Measurements from ENCODE around the gene UBE2E2.

UBE2E2 gene

GRCh38 chr3:23276913-23277658, 74.0 kb downstream of the UBE2E2 start:
- TF ChIP-seq ZFP30 (CRISPR knock-in tag; IDR thresholded peaks at IDR 0.05) (no peak), ISL1 (CRISPR knock-in tag; IDR thresholded peaks at IDR 0.05) (no peak), OSR1 (CRISPR knock-in tag; IDR thresholded peaks at IDR 0.05) (no peak), ZC3H10 (CRISPR knock-in tag; IDR thresholded peaks at IDR 0.05) (no peak), TCF4 (CRISPR knock-in tag; IDR thresholded peaks at IDR 0.05; ENCODE audit: borderline replicate concordance) (peak; percentile 45; the same call in 1 of the 2 replicates)
- no peak for ATAC-seq

DNA sequence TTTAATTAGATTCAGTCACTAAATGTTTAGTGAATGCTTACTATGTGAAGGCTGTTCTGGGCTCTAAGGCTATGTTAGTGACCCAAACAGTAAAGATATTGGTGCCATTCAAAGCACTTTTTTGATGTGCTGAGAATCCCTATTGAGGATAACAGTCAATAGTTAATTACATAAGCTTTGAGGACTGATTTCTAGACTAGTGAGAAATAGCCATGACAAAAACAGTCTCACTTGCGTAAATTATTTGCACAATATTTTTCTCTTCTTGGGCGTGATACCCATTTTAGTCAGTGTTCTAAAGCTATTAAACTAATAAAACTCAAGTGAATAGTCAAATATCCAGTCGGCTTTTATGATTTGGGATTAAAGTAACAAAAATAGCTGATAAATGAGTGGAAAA, 74.6 kb downstream of the UBE2E2 start:
- TF ChIP-seq ZNF8 (CRISPR knock-in tag; IDR thresholded peaks at IDR 0.05): no peak
- ATAC-seq: no peak

DNA sequence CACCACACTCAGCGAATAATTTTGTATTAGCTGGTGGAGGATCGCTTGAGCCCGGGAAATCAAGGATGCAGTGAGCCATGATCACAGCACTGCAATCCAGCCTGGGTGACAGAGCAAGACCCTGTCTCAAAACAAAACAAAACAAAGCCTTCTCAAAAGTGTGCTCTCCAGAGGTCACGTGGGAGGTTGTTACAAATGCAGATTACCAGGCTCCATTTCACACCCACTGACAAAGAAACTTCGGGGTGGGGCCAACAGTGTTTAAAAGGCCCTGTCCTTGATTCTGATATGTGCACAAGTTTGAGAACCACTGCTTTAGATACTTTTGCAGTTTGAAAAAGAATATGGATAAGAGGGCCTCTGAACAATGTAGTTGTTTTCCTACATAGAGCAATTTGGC, 80.5 kb downstream of the UBE2E2 start:
- TF ChIP-seq ZNF565 (CRISPR knock-in tag; conservative IDR thresholded peaks at IDR 0.05; ENCODE audit: low read depth): no peak
- no peak for TF ChIP-seq ESRRG (CRISPR knock-in tag; IDR thresholded peaks at IDR 0.05)
- TF ChIP-seq, protein P1, sequence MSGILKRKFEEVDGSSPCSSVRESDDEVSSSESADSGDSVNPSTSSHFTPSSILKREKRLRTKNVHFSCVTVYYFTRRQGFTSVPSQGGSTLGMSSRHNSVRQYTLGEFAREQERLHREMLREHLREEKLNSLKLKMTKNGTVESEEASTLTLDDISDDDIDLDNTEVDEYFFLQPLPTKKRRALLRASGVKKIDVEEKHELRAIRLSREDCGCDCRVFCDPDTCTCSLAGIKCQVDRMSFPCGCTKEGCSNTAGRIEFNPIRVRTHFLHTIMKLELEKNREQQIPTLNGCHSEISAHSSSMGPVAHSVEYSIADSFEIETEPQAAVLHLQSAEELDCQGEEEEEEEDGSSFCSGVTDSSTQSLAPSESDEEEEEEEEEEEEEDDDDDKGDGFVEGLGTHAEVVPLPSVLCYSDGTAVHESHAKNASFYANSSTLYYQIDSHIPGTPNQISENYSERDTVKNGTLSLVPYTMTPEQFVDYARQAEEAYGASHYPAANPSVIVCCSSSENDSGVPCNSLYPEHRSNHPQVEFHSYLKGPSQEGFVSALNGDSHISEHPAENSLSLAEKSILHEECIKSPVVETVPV (CRISPR knock-in tag; IDR thresholded peaks at IDR 0.05): no peak
- no peak for TF ChIP-seq ZNF70 (CRISPR knock-in tag; IDR thresholded peaks at IDR 0.05)
- no peak for TF ChIP-seq RARB (CRISPR knock-in tag; IDR thresholded peaks at IDR 0.05)
- TF ChIP-seq, protein P2, sequence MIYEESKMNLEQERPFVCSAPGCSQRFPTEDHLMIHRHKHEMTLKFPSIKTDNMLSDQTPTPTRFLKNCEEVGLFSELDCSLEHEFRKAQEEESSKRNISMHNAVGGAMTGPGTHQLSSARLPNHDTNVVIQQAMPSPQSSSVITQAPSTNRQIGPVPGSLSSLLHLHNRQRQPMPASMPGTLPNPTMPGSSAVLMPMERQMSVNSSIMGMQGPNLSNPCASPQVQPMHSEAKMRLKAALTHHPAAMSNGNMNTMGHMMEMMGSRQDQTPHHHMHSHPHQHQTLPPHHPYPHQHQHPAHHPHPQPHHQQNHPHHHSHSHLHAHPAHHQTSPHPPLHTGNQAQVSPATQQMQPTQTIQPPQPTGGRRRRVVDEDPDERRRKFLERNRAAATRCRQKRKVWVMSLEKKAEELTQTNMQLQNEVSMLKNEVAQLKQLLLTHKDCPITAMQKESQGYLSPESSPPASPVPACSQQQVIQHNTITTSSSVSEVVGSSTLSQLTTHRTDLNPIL (CRISPR knock-in tag; IDR thresholded peaks at IDR 0.05; ENCODE audit: low read depth): no peak
- TF ChIP-seq TCF4 (CRISPR knock-in tag; IDR thresholded peaks at IDR 0.05; ENCODE audit: borderline replicate concordance): no peak
- TF ChIP-seq ZFP30 (CRISPR knock-in tag; IDR thresholded peaks at IDR 0.05): no peak
- ATAC-seq: no peak

DNA sequence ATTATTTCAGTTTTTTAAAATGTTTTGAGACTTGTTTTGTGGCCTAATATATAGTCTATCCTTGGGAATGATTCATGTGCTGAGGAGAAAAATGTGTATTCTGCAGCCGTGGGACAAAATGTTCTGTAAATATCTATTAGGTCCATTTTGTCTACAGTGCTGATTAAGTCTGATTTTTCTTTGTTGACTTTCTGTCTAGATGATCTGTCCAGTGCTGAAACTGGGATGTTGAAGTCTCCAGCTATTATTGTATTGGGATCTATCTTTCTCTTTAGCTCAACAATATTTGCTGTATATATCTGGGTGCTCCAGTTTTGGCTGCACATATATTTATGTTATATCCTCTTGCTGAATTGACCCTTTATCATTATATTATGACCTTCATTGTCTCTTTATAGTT, 85.2 kb downstream of the UBE2E2 start:
- no peak for ATAC-seq
- TF ChIP-seq, protein P3, sequence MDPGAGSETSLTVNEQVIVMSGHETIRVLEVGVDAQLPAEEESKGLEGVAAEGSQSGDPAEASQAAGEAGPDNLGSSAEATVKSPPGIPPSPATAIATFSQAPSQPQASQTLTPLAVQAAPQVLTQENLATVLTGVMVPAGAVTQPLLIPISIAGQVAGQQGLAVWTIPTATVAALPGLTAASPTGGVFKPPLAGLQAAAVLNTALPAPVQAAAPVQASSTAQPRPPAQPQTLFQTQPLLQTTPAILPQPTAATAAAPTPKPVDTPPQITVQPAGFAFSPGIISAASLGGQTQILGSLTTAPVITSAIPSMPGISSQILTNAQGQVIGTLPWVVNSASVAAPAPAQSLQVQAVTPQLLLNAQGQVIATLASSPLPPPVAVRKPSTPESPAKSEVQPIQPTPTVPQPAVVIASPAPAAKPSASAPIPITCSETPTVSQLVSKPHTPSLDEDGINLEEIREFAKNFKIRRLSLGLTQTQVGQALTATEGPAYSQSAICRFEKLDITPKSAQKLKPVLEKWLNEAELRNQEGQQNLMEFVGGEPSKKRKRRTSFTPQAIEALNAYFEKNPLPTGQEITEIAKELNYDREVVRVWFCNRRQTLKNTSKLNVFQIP (CRISPR knock-in tag; IDR thresholded peaks at IDR 0.05; ENCODE audit: borderline replicate concordance, low read depth): no peak
- TF ChIP-seq RARB (CRISPR knock-in tag; IDR thresholded peaks at IDR 0.05): no peak
- TF ChIP-seq, protein P1 (CRISPR knock-in tag; IDR thresholded peaks at IDR 0.05): no peak
- no peak for TF ChIP-seq TOX (CRISPR knock-in tag; IDR thresholded peaks at IDR 0.05; ENCODE audit: borderline replicate concordance)
- no peak for TF ChIP-seq ZFP3 (CRISPR knock-in tag; IDR thresholded peaks at IDR 0.05)
- no peak for TF ChIP-seq CSDC2 (CRISPR knock-in tag; IDR thresholded peaks at IDR 0.05)
- no peak for TF ChIP-seq SNAI2 (CRISPR knock-in tag; IDR thresholded peaks at IDR 0.05)
- TF ChIP-seq TCF4 (CRISPR knock-in tag; IDR thresholded peaks at IDR 0.05; ENCODE audit: borderline replicate concordance): no peak
- TF ChIP-seq ARNTL (CRISPR knock-in tag; IDR thresholded peaks at IDR 0.05; ENCODE audit: borderline replicate concordance, low read depth): no peak

DNA sequence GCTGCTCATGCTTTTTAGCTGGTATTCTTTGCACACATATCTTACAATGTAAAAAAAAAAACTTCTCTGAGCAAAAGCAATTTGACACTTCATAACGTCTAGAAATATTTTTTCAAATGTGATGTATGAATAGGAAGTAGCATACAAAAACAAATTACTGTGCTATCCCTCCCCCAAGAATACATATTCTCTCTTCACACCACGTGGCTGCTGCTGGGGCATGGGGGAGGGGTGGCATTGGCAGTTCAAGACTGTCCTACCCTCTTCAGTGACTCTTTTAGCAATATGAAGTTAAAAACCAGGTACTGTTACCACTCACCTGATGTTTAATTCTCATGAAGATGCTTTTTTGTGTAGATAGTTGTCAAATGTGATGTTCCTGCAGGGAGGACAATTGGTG, 85.6 kb downstream of the UBE2E2 start:
- TF ChIP-seq BACH2 (CRISPR knock-in tag; IDR thresholded peaks at IDR 0.05; ENCODE audit: borderline replicate concordance): no peak
- TF ChIP-seq GLIS3 (CRISPR knock-in tag; IDR thresholded peaks at IDR 0.05): no peak
- no peak for TF ChIP-seq TOX (CRISPR knock-in tag; IDR thresholded peaks at IDR 0.05; ENCODE audit: borderline replicate concordance)
- TF ChIP-seq ZNF8 (CRISPR knock-in tag; IDR thresholded peaks at IDR 0.05): no peak
- TF ChIP-seq TSHZ2 (CRISPR knock-in tag; IDR thresholded peaks at IDR 0.05): no peak
- no peak for TF ChIP-seq ARNTL (CRISPR knock-in tag; IDR thresholded peaks at IDR 0.05; ENCODE audit: borderline replicate concordance, low read depth)
- ATAC-seq: no peak
